DMS79 treated with DMSO at 0.1 percent for 48 hours (cell line): Measurements from ENCODE around the gene PRR16.

Experiments
- DNase-seq: peaks from one replicate; lab custom pipeline; 2025; lab: John Stamatoyannopoulos, UW

PRR16 gene

GRCh38 chr5:120463006-120463680, 957 bp upstream of the PRR16 start:
- no peak for DNase-seq

- no peak for DNase-seq
Measured at GRCh38 chr5:120464627-120465435, 731 bp downstream of the PRR16 start.

DNA sequence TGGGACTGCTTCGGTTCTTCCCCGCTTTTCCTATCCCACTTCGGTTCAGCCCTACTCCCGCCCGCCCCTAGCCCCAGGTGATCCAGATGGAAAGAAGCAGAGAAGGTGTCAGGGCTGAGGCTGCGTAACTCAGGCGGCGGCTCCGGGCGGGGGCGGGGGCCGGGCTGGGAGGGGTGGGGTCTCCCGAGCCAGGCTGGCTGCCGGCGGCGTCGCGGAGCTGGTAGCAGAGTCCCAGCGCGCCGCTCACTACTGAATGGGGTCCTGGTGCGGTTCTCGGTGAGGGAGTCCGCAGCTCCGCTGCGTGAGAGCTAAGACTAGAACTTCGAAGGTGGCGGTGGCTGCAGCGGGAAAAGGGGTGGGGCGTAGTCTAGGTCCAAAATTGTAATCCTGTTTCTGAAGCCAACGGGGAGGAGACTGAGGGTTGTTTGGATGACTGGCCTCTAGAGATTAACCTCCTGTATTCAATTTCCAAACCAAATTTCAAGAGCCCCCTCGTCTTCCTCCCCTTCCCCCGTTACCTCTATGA, 1.4 kb downstream of the PRR16 start:
- no peak for DNase-seq

- no peak for DNase-seq
Measured at GRCh38 chr5:120466341-120467006, 2.4 kb downstream of the PRR16 start.

DNA sequence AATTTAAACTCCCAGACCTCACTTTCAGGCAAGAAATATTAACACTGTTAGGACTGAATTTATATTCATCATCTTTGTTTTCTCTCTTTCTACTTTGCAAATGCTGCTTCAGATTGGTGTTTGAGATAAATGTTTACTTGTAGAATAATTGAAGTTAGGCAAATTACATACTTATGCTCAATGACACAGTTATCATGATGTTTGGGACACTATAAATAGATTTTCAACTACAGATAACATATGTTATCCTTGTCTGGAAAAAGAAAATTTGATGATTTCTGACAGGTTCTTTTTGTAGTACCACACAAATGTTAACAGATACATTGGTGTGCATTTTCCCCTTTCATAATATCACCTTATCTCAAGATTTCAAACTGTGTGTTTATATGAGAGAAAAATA, 7.9 kb downstream of the PRR16 start:
- no peak for DNase-seq

DNA sequence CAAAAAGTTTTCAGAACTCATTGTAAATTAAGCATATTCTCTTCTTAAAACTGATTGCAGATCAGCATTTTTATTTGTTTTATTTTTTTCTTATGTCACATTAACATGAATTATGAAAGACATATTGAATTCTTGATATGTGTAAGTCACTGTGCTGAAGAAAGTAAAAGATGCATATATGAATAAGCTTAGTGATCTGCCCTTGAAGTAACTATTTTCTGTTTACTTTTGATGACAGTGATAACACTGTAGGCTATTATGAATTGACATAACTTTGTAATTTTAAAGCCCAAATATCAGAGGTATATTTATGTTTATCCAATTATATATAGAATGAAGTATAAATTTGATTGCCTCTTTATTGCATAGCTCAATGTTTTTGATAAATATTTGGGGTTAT, 8.8 kb downstream of the PRR16 start:
- no peak for DNase-seq

DNA sequence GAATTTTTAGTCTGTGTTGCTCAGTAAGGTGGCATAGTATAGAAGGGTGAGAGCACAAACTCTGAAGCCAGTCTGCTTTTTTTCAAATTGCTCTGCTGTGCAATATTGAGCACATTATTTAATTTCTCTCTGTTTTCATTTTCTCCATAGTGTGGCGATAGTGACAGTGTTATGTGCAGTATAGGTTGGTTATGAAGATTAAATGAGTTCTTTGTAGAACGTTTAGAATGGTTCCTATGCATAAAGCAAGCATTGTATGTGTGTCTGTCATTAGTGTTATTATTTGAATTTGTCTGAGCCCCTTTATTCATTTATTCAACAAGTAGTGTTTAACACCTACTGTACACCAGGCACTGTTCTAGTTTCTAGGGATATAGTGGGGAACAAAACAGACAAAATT, 9.2 kb downstream of the PRR16 start:
- no peak for DNase-seq

- no peak for DNase-seq
Measured at GRCh38 chr5:120476063-120476462, 12.0 kb downstream of the PRR16 start.

DNA sequence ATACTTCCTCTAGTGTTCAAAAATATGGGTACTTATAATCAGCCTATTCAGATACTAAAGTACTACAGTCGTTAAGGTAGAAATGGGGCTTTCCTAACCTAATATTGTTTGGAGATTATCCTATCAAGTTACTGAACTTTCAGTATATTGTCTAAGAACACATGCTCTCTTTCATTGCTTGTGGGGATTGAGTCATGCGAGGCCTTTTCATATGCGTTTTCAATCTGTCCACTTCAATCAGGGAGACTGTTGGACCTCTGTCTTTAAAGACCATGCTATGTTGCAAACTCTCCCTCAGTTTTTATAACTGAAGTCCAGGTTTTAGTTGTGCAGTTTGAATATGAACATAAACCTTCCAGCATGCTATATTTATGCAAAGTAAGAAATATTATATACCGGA, 15.0 kb downstream of the PRR16 start:
- no peak for DNase-seq

DNA sequence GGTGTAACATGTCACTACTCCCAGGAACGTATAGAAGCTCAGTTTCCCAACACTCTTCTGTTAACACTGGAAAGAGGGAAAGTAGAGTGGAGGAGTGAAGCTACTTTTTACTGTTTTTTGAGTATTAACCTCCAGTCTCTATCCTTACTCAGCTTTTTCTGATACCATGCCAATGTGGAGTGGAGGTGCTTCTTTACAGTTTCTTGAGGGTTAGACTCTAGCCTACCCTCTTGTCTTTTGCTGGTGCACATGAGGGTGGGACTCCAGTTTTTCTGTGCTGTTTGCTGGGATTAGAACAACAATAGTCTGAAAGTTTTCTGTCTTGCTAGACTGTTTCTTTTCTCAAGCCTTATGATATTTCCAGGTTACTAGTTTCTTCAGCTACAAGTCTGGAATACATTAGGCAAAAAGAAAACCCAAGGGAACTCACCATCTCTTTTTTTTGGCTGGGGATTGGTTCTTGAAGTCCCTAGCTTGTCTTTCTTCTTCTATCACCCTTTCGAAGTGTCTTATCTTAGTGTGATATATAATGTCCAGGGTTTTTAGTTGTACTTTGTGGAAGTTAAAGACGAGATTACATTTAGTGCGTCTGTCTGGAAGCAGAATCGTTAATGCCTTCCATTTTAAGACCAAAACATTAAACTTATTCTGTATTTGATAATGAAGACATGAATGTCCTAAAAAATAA, 35.9 kb downstream of the PRR16 start:
- no peak for DNase-seq

GRCh38 chr5:120502531-120502930, 38.4 kb downstream of the PRR16 start:
- DNase-seq = no peak

- DNase-seq = no peak
Measured at GRCh38 chr5:120503341-120503740, 39.2 kb downstream of the PRR16 start.

- no peak for DNase-seq
Measured at GRCh38 chr5:120504057-120504456, 40.0 kb downstream of the PRR16 start.

DNA sequence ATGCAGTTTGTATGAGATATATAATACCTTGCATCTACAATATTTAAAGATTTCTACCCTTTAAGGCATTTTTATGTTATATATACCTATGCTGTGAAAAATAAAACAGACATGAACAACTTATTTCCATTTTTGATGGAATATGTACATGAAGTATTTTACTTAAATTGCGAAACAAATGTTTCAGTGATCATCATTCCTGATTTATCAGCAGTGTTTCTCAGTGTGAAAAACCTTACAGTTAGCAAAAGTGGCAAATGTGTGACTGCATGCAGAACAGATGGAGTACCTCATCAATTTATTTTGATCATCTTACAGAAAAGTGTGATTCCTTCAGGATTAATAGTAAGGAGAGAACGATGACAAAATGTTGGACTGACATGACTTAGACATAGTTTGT, 43.1 kb downstream of the PRR16 start:
- no peak for DNase-seq

- no peak for DNase-seq
Measured at GRCh38 chr5:120507800-120508463, 43.8 kb downstream of the PRR16 start.

DNA sequence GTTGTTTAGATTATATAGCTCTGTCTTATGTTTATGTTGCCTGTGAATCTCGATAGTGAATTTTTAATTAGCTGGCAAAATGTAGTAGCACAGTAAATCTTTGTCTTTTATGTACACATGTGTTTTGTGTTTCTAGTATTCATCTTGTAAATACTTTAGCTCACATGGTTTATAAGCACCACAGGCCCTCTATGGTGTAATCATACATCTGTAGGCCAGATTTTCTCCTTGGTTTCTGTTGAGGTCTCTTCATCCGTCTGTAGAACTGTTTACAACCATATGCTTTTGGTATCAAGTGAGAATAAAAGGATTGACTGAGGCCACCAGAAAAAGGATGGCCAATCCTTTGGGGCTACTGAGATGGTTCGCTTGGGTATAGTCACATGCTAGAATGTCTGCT, 45.0 kb downstream of the PRR16 start:
- DNase-seq = no peak

DNA sequence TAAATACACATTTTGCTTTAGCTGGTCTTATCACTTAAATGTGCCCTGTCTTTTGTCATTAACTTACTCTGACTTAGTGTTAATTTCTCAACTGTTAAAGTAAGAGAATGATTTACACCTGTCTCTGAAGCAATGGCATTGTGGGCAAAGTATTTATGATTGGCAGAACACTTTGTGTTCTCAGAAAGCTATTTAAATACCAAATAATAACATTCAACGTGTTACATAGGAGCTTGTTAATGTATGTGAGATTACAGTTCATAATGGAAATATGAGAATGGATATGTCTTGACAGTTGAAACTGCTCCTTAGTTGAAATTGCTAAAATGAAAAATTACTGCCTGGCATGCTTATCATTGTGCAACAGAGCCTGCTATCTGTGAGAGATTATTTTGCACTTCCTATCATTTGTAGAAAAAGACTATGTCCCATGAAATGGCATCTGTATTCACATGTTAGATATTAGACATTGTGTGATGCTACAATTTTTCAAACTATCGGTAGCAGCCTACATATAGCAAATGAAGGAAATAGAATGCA, 46.1 kb downstream of the PRR16 start:
- no peak for DNase-seq

GRCh38 chr5:120510994-120511686, 47.0 kb downstream of the PRR16 start:
- DNase-seq = no peak

DNA sequence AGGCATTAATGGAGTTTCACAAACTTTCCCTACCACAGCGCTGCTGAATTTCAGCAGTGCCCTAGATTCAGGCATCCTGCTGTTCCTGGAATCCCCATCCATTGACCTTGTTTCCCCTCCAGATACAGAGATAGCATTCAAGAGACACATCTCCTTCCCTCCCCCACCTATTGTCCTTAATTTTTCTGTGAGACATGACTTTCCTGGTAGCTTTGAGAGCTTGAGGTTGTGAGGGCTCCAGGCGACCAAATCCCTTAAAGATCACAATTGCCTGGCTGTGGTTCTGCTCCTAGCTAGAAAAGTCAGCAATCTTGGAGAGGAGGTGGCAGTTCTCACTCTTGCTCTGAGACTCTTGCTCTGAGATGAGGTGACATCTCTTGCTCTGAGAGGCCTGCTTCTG, 48.0 kb downstream of the PRR16 start:
- DNase-seq = no peak

- no peak for DNase-seq
Measured at GRCh38 chr5:120512791-120513650, 48.9 kb downstream of the PRR16 start.
